Hematopoietic multipotent progenitor cell treated with erythropoietin and hydrocortisone succinate and interleukin-3 and kit ligand, for 6 days (in vitro differentiated cells): ENCODE results near the gene HSPB6.
A peak's percentile ranks its signal among the peaks of the same experiment; 100 is the strongest.

Source experiments
- DNase-seq: peaks from one replicate; pipeline ENCODE4 v3.0.0-alpha.2; 2015

Gene HSPB6

GRCh38 chr19:35744430-35745327, 12.2 kb downstream of the HSPB6 start:
- peak; percentile 99 for DNase-seq

GRCh38 chr19:35743640-35744429, 13.0 kb downstream of the HSPB6 start:
- DNase-seq, result no peak

- DNase-seq, result peak; percentile 74
These were observed 14.6 kb downstream of the HSPB6 start, which contains the start of gene IGFLR1 for GRCh38 chr19:35742121-35742724. Gene IGFLR1 (minus strand): TSS chr19:35742452. CDS start chr19:35741180, 1,272 bp downstream.

- DNase-seq, result peak; percentile 78
These were observed 15.7 kb downstream of the HSPB6 start for GRCh38 chr19:35741203-35741515.

- peak; percentile 100 for DNase-seq
These were observed 16.2 kb downstream of the HSPB6 start for GRCh38 chr19:35740423-35741202.

- DNase-seq, result no peak
These were observed 16.8 kb downstream of the HSPB6 start for GRCh38 chr19:35740108-35740422.

DNA sequence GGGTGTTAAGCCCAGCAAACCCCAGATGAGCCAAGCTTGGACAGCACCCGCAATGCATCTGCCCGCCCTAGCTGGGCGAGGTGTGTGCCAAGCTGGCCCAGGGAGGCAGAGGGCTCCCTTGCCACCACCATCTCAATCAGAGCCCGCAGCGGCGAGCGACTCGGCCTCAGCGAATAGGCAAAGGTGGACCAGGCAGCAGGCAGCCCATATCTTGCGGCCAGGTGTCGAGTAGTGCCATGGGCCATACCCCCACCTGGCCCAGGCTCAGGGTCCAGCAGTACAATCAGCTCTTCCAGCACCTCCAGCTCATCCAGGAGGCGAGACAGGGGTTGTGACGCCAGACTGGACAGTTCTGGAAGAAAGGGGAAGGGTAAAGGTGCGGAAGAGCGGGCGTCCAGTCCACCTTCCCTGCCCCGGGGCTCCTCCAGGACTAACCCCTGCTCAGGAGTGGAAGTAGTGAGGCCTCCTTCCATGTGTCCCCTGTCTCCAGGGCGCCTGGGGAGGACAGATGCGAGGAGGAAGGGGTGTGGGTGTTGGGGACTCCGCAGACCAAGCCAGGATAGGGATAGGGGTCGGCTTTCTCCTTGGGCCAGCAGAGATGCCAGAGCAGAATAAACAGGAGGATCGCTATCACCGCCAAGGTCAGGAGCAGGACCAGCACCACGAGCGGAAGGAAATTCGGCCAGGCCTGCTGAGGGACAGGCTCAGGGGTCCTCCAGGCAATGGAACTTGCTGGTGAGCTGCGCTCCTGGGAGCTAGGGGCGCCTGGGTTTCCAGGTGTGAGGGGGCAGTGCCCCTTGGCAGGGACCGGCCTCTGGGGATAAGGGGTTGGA, 17.3 kb downstream of the HSPB6 start:
- no peak for DNase-seq

GRCh38 chr19:35738887-35739229, 18.0 kb downstream of the HSPB6 start:
- DNase-seq, result no peak

DNA sequence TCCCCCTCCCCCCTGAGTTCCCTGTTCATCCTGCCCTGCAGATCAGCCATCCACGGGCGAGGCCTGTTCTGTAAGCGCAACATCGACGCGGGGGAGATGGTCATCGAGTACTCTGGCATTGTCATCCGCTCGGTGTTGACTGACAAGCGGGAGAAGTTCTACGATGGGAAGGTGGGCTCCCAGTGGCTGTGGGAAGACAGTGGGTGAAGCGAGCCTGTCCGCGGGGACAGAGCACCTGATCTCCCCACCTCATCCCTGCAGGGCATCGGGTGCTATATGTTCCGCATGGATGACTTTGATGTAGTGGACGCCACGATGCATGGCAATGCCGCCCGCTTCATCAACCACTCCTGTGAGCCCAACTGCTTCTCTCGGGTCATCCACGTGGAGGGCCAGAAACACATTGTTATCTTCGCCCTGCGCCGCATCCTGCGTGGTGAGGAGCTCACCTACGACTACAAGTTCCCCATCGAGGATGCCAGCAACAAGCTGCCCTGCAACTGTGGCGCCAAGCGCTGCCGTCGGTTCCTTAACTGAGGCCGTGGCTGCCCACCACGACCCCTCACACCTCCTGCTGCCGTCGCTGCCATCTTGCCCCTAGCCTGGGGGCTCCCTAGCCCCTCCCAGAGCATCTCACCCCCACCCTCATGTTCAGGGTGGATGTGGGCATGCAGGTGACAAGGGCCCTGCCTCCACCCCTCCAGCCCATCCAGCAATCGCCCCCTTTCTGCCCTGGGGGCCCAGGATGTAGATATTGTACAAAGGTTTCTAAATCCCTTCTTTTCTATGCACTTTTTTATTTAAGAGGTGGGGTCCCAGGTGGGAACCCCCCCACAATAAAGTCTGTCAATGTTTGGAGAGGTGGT, 18.6 kb downstream of the HSPB6 start:
- DNase-seq, result no peak

- peak; percentile 49 for DNase-seq
These were observed 19.6 kb downstream of the HSPB6 start for GRCh38 chr19:35736913-35737886.

DNA sequence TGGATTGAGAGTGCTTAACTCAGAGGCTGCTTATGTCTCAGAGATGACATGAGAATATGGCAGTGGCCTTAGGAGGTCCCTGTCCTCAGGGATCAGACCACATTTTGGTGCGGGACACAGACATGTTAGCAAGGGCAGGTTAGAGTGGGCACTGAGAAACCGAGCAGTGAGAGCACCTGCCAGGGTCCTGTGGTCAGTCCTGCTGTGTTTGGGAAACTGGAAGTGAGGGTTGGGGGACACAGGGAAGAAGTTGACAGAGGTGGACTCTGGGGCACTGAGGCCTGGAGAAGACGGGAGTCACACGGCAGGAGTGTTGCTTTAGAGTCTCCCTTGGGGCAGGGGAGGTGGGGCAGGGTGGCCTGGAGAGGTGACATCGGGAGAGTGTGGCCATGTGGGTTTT, 21.9 kb downstream of the HSPB6 start:
- no peak for DNase-seq

GRCh38 chr19:35734273-35734672, 22.6 kb downstream of the HSPB6 start:
- no peak for DNase-seq

GRCh38 chr19:35733180-35734125, 23.4 kb downstream of the HSPB6 start:
- no peak for DNase-seq

GRCh38 chr19:35732540-35733179, 24.2 kb downstream of the HSPB6 start:
- no peak for DNase-seq

DNA sequence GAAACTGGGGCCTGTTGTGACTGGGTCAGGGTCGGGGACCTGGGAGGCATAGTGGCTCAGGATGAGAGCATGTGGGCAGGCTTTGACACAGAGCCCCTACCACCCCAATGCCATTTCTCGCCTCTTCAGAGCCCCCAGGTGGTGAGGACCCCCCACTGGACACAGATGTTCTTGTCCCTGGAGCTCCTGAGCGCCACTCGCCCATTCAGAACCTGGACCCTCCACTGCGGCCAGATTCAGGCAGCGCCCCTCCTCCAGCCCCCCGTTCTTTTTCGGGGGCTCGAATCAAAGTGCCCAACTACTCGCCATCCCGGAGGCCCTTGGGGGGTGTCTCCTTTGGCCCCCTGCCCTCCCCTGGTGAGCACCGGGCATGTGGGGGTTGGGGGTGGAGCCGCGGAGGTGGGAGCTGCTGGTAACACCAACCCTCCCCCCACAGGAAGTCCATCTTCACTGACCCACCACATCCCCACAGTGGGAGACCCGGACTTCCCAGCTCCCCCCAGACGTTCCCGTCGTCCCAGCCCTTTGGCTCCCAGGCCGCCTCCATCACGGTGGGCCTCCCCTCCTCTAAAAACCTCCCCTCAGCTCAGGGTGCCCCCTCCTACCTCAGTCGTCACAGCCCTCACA, 24.9 kb downstream of the HSPB6 start:
- DNase-seq, result no peak

GRCh38 chr19:35731353-35731752, 25.5 kb downstream of the HSPB6 start:
- no peak for DNase-seq

- no peak for DNase-seq
These were observed 26.5 kb downstream of the HSPB6 start for GRCh38 chr19:35730326-35730725.

GRCh38 chr19:35729763-35730162, 27.1 kb downstream of the HSPB6 start:
- DNase-seq, result no peak
